ENCODE results near the gene HTD2. TPM values are rescaled to one million over a fixed set of nuclear protein-coding genes. Genes with fewer than 3 reads are reported as not detected.

HTD2 gene
- total and polyA plus RNA-seq, 2 donors (not counting 1 experiment from before 2014, with no cell fraction given): 4.2 to 8.8 TPM

- no peaks in the 10 kb centered on the region for H3K27me3 ChIP-seq (replicated peaks in 1 of 4; ENCODE audit: control extremely low read depth in 1 of 4, control insufficient read depth in 3 of 4, insufficient read depth in 4 of 4, low read length in 3 of 4)
- no peak overlapping the region for H3K27ac Mint-ChIP-seq
- no peak overlapping the region for H3K4me2 ChIP-seq (replicated peaks; ENCODE audit: low read depth, low read length, poor library complexity, severe bottlenecking)
- no peak overlapping the region for H3K4me3 Mint-ChIP-seq
- peaks cover 41% of the 10 kb centered on the region for H3K4me1 Mint-ChIP-seq
- DNase-seq (no peak), ATAC-seq (ENCODE audit: low read depth) (no peak)
- H3K9ac ChIP-seq (ENCODE audit: low read length): no peak overlapping the region
- 96% methylated on average over 6 of the region's 8 CpGs for WGBS (ENCODE audit: insufficient coverage)
- intact Hi-C loops (cut with micrococcal nuclease): no loop called here
- no peak for TF ChIP-seq EZH2 (IDR thresholded peaks at IDR 0.05; ENCODE audit: borderline replicate concordance, insufficient read depth, low read depth, low read length, poor library complexity, severe bottlenecking)
- TF ChIP-seq, protein P1, sequence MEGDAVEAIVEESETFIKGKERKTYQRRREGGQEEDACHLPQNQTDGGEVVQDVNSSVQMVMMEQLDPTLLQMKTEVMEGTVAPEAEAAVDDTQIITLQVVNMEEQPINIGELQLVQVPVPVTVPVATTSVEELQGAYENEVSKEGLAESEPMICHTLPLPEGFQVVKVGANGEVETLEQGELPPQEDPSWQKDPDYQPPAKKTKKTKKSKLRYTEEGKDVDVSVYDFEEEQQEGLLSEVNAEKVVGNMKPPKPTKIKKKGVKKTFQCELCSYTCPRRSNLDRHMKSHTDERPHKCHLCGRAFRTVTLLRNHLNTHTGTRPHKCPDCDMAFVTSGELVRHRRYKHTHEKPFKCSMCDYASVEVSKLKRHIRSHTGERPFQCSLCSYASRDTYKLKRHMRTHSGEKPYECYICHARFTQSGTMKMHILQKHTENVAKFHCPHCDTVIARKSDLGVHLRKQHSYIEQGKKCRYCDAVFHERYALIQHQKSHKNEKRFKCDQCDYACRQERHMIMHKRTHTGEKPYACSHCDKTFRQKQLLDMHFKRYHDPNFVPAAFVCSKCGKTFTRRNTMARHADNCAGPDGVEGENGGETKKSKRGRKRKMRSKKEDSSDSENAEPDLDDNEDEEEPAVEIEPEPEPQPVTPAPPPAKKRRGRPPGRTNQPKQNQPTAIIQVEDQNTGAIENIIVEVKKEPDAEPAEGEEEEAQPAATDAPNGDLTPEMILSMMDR (IDR thresholded peaks at IDR 0.05): no peak
- H3K9me3 Mint-ChIP-seq (ENCODE audit: insufficient read depth): no peaks in the 10 kb centered on the region
- H3K27me3 Mint-ChIP-seq: no peaks in the 10 kb centered on the region
- peaks cover 36% of the 10 kb centered on the region for H3K79me2 ChIP-seq (ENCODE audit: control insufficient read depth, insufficient read depth, low read length)
- peaks cover 23 to 26% of the 10 kb centered on the region in 2 donors for H3K4me1 ChIP-seq (ENCODE audit: control insufficient read depth in 2 of 2, insufficient read depth in 2 of 2, low read length in 2 of 2)
- H3K4me3 ChIP-seq (ENCODE audit: control extremely low read depth in 1 of 5, extremely low read depth in 1 of 5, insufficient read depth in 1 of 5, low read depth in 2 of 5, low read length in 4 of 5): no peak overlapping the region
- POLR2A ChIA-PET: no interaction called here
- H2AFZ ChIP-seq (ENCODE audit: insufficient read depth, low read depth, low read length, poor library complexity, severe bottlenecking): no peak overlapping the region
- H3K36me3 ChIP-seq (replicated peaks in 1 of 2; ENCODE audit: control extremely low read depth in 1 of 2, control insufficient read depth in 1 of 2, extremely low read depth in 1 of 2, insufficient read depth in 2 of 2, low read length in 1 of 2): no peaks in the 10 kb centered on the region
- no peaks in the 10 kb centered on the region for H3K9me3 ChIP-seq (ENCODE audit: control extremely low read depth in 1 of 3, control insufficient read depth in 2 of 3, insufficient read depth in 1 of 3, low read length in 2 of 3)
- peaks cover 8% of the 10 kb centered on the region for H4K20me1 ChIP-seq (ENCODE audit: control insufficient read depth, insufficient read depth, low read length, poor library complexity, severe bottlenecking)
- CTCF ChIA-PET: interaction anchor here (0.6 kb wide), 1 partner anchor 151 kb away, joined by 3 read pairs; no protein-coding TSS in a partner anchor
- no peak overlapping the region for H3K27ac ChIP-seq (ENCODE audit: low read length in 2 of 2)
These were observed 23.0 kb downstream of the HTD2 start for GRCh38 chr3:58329150-58329921.

GRCh38 chr3:58329922-58330413, 23.6 kb downstream of the HTD2 start:
- intact Hi-C loops (cut with micrococcal nuclease): no loop called here
- WGBS (ENCODE audit: insufficient coverage): 100% methylated on average over 2 of the region's 5 CpGs
- no peak overlapping the region for H3K27ac ChIP-seq (ENCODE audit: low read length in 2 of 2)
- no peaks in the 10 kb centered on the region for H3K36me3 ChIP-seq (replicated peaks in 1 of 2; ENCODE audit: control extremely low read depth in 1 of 2, control insufficient read depth in 1 of 2, extremely low read depth in 1 of 2, insufficient read depth in 2 of 2, low read length in 1 of 2)
- no peaks in the 10 kb centered on the region for H3K27me3 ChIP-seq (replicated peaks in 1 of 4; ENCODE audit: control extremely low read depth in 1 of 4, control insufficient read depth in 3 of 4, insufficient read depth in 4 of 4, low read length in 3 of 4)
- H3K4me1 ChIP-seq (ENCODE audit: control insufficient read depth in 2 of 2, insufficient read depth in 2 of 2, low read length in 2 of 2): peaks cover 18 to 24% of the 10 kb centered on the region in 2 donors
- H3K4me3 ChIP-seq (ENCODE audit: control extremely low read depth in 1 of 5, extremely low read depth in 1 of 5, insufficient read depth in 1 of 5, low read depth in 2 of 5, low read length in 4 of 5): no peak overlapping the region
- Mint-ChIP-seq H3K27me3 (no peaks in the 10 kb centered on the region), H3K27ac (no peak overlapping the region), H3K9me3 (ENCODE audit: insufficient read depth) (no peaks in the 10 kb centered on the region), H3K4me3 (no peak overlapping the region), H3K4me1 (peaks cover 41% of the 10 kb centered on the region)
- no peak overlapping the region for H2AFZ ChIP-seq (ENCODE audit: insufficient read depth, low read depth, low read length, poor library complexity, severe bottlenecking)
- ChIA-PET CTCF (interaction anchor here (0.6 to 7.2 kb wide), 5 partner anchors 9 to 162 kb away, joined by 3 to 81 read pairs (median 8); partner anchors contain the start of gene KCTD6), POLR2A (no interaction called here)
- peaks cover 43% of the 10 kb centered on the region for H3K79me2 ChIP-seq (ENCODE audit: control insufficient read depth, insufficient read depth, low read length)
- no peak overlapping the region for H3K9ac ChIP-seq (ENCODE audit: low read length)
- H4K20me1 ChIP-seq (ENCODE audit: control insufficient read depth, insufficient read depth, low read length, poor library complexity, severe bottlenecking): peaks cover 8% of the 10 kb centered on the region
- DNase-seq (no peak), ATAC-seq (ENCODE audit: low read depth) (no peak)
- TF ChIP-seq EZH2 (IDR thresholded peaks at IDR 0.05; ENCODE audit: borderline replicate concordance, insufficient read depth, low read depth, low read length, poor library complexity, severe bottlenecking): no peak
- TF ChIP-seq, protein P1 (IDR thresholded peaks at IDR 0.05): no peak
- H3K4me2 ChIP-seq (replicated peaks; ENCODE audit: low read depth, low read length, poor library complexity, severe bottlenecking): no peak overlapping the region
- H3K9me3 ChIP-seq (ENCODE audit: control extremely low read depth in 1 of 3, control insufficient read depth in 2 of 3, insufficient read depth in 1 of 3, low read length in 2 of 3): no peaks in the 10 kb centered on the region

Measured in B cell (primary cell).